GM13976 (cell line): Measurements from ENCODE around the gene SRP68.

Source experiments
- DNase-seq: peaks from one replicate; pipeline ENCODE4 v3.0.0; 2012; ENCODE audit warnings: low spot score
- in situ Hi-C: fragments of 300-500 bp; cut with MboI; formaldehyde crosslinking; loops from one replicate; pipeline ENCODE4 v1.12.0; 2022; ENCODE audit warnings: low sequenced_read_pairs, mixed read lengths, inconsistent platforms; ENCODE audit not compliant: unreplicated experiment
- TF ChIP-seq, protein P1 (sequence below): IDR thresholded peaks from 2 replicates; pipeline ENCODE4 v1.5.1; 2012; ENCODE audit warnings: borderline replicate concordance, mild to moderate bottlenecking; ENCODE audit not compliant: insufficient read depth; ENCODE audit errors: extremely low read depth, missing control alignments, control extremely low read depth

The SRP68 gene

DNA sequence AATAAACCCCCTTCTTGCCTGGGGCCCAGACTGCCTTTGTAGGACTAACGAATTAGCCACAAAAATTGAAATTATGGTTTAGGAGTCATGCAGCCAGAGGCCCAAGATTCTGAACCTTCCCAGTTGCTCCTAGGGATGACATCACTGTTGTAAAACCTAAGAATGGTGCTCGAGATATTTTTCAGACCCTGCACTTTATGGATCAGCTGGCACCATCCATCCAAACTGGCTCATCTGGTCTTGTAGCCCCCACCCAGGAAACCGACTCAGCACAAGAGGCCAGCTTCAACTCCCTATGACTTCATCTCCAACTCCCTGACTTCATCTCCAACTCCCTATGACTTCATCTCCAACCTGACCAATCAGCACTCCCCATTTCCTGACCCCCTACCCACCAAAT lies 34.3 kb downstream of the SRP68 start:
- no peak for DNase-seq
- TF ChIP-seq, protein P1, sequence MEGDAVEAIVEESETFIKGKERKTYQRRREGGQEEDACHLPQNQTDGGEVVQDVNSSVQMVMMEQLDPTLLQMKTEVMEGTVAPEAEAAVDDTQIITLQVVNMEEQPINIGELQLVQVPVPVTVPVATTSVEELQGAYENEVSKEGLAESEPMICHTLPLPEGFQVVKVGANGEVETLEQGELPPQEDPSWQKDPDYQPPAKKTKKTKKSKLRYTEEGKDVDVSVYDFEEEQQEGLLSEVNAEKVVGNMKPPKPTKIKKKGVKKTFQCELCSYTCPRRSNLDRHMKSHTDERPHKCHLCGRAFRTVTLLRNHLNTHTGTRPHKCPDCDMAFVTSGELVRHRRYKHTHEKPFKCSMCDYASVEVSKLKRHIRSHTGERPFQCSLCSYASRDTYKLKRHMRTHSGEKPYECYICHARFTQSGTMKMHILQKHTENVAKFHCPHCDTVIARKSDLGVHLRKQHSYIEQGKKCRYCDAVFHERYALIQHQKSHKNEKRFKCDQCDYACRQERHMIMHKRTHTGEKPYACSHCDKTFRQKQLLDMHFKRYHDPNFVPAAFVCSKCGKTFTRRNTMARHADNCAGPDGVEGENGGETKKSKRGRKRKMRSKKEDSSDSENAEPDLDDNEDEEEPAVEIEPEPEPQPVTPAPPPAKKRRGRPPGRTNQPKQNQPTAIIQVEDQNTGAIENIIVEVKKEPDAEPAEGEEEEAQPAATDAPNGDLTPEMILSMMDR, result no peak
- in situ Hi-C loops, result no loop called here

DNA sequence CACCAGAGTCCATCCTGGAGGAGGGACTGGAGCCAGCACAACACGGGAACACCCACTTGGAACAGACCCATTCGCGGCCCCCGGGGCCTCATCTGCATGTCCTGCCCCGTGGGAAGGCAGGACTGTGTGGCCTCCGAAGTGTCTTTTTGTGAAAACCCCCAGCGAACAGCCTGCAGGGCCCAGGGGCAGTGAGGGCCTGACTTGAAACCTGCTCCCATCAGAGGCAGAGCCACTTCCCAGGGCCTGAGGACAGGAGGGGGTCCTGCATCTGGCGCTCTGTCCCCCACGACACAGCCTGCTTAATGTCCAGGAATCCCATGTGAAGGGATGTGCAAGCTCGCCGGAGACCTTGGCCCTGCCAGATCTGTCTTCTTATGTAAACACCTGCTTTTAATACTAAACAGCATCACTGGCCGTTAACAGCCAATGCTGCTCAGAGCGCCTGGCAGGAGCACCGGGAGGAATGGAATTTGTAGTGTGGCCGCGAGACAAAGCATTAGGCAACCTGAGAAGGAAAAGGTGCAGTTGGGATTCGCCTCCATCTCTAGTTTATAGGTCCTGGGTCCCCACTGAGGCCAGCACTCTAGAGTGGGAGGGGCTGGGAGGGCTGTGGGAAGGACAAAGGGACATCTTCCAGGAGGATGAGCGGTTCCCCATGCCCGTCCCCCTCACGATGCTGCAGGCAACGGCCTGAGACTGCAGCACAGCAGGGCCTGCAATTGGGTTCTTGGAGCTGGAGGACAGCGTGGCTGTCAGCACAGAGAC lies 35.6 kb downstream of the SRP68 start:
- TF ChIP-seq, protein P1, result no peak
- in situ Hi-C loops, result no loop called here
- no peak for DNase-seq

DNA sequence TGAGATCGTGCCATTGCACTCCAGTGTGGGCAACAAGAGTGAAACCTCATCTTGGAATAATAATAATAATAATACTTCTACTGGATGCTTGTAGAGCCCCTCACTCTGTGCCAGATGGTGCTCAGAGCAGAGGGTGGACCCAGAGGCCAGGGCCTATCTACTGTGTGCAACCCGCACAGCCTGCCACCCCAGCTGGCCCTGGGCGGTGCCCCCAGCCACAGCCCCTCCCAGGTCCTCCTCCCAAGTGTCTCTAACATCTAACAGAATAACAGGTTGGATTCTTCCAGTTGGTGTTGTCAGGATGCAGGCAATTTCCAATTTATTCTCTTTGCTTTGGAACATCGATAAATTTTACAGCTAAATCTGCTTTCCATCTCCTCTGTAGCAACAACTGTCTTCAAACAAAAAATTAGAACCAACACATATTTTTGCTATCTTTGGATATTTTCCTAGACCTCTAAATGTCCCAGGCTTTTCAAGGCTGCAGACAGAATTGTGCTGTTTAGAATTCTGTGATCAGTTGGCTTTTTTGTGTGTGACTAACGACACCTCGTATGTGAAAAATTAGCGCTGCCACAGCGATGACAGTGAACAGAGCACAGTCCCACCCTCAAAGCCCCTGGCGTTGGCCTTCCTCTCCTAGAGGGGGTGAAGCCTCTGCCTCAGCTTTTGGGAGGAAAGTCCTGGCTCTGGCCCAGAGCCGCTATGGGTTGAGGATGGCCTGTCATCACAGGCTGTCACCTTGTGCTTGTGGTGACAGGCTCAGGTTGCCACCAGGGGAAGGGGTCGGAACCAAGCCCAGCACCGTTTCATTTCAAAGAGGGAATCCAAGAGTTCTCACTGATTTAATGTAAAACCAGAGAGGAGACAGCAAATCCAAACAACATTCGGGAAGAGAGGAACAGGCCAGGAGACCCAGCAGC lies 37.6 kb downstream of the SRP68 start:
- in situ Hi-C loops, result no loop called here
- TF ChIP-seq, protein P1, result no peak
- no peak for DNase-seq

DNA sequence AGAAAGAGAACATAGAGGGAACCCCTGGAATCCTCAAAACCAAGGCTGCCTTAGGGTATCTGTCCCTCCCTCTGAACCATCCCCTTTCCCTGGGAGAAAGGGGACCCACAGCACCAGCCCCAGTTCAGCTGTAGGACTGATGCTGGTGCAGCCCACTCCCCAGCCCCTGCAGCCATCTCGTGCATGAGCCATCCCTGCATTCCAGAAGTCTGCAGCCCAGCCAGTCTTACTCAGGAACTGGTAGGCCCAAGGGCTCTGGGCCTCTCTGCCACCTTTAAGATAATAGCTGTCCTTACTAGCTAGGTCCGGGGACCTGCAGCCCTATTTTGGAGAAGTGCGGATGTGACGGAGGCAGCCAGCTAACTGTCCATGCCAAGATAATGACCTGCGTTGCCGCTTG lies 39.2 kb downstream of the SRP68 start:
- in situ Hi-C loops, result no loop called here
- TF ChIP-seq, protein P1, result no peak
- DNase-seq, result no peak

DNA sequence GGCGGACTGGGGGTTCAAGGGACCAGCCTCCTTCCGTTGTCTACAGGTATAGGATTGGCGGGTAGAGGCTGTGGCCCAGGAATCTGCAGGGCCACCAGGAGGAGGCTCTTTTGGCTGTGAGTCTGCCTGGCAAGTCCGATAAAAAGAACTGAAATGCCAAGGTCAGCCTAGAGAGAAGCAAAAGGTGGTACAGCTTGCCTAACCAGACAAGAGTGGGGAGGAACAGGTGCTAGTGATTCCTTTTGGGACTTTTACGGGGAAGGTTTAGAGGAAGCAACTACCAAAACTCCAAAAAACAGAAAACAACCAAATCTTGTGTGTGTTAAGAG lies 39.6 kb downstream of the SRP68 start:
- DNase-seq, result no peak
- in situ Hi-C loops, result no loop called here
- TF ChIP-seq, protein P1, result no peak

DNA sequence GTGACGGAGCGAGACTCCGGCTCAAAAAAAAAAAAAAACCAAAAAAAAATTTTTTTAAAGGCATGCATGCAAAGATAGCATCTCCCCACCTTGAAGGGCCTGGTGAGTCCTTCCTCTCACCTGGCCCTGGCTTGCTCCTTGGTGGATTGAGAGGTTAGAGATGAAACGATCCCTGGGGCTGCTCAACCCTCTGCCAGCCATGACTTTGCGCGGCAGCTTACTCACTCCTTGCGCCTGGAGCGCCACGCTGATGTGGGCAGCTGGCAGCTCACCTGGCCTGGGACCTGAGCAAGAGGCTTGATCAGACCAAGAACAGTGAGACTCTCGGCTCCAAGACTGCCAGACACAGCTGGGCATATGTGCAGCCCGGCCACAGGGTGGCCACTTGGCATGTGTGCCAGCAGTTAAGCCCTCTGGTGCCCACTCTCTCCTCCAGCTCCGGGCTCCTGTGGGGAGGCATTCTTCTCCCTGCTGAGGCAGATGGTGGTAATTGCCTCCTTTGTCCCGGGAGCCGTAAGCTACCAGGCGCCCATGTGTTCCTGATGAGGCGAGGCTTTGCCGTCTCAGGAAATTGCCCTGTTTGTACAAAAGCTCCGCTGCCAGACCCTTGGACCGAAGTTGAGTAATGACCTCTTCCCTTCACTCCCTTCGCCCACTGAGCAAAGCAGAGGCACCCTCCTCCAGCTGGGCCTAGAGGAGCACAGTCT lies 40.1 kb downstream of the SRP68 start:
- no peak for DNase-seq
- TF ChIP-seq, protein P1, result no peak
- in situ Hi-C loops, result no loop called here
